NB4 (cell line): Measurements from ENCODE around the gene KRTAP10-2.
"Not testable (repeated sequence)": the region's sequence is repeated elsewhere in the genome, so short reads cannot be mapped to it uniquely, and the experiment has no call there.

ENCODE experiments used
- DNase-seq: peaks from one replicate; pipeline ENCODE4 v3.0.0; 2010; ENCODE audit warnings: low read depth
- H3K4me3 ChIP-seq: one replicate; pipeline ENCODE4 v1.5.1; 2011; ENCODE audit warnings: mild to moderate bottlenecking, low read depth, low read length, moderate library complexity
- MYC ChIP-seq: IDR thresholded peaks from 2 replicates; pipeline ENCODE4 v1.6.1; 2011; ENCODE audit warnings: low read depth, low read length
- POLR2A ChIP-seq: IDR thresholded peaks from 2 replicates; pipeline ENCODE4 v1.6.1; 2011; ENCODE audit warnings: mild to moderate bottlenecking; ENCODE audit not compliant: insufficient read length; ENCODE audit errors: extremely low read depth
- TF ChIP-seq, protein P1 (sequence below): IDR thresholded peaks from one replicate; pipeline ENCODE4 v1.5.1; 2012; ENCODE audit warnings: low read depth, low read length
- TF ChIP-seq, protein P2 (sequence below): IDR thresholded peaks from 2 replicates; pipeline ENCODE4 v1.6.1; 2011; ENCODE audit warnings: low read depth, low read length

The KRTAP10-2 gene

DNA sequence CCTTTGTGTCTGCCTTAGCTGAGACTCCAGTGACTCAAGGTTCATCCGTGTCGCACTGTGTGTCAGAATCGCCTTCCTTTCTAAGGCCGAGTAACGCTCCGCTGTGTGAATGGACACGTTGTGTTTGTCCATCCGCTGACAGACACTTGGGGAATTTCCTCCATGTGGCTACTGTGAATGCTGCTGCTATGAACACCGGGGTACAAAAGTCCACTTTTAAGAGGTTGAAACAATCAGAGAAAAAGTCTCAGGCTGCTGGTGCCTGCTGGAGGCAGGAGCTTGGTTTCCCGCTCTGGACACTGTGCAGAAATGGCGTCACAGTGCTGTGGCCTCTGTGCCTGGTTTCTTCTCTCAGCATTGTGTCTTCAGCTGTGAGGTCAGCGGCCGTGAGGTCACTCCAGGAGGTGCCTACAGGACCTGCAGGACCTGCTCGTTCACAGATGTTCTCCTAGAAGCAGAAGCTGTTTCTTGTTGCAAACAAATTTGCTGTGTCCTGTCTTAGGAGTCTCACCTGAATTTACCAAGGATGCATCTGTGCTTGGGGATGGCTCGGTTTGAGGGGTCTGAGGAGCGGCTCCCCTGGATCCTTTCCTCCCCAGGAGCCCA lies 45.5 kb downstream of the KRTAP10-2 start:
- H3K4me3 ChIP-seq = no peak overlapping the region
- TF ChIP-seq MYC (no peak), POLR2A (no peak)
- TF ChIP-seq, protein P1, sequence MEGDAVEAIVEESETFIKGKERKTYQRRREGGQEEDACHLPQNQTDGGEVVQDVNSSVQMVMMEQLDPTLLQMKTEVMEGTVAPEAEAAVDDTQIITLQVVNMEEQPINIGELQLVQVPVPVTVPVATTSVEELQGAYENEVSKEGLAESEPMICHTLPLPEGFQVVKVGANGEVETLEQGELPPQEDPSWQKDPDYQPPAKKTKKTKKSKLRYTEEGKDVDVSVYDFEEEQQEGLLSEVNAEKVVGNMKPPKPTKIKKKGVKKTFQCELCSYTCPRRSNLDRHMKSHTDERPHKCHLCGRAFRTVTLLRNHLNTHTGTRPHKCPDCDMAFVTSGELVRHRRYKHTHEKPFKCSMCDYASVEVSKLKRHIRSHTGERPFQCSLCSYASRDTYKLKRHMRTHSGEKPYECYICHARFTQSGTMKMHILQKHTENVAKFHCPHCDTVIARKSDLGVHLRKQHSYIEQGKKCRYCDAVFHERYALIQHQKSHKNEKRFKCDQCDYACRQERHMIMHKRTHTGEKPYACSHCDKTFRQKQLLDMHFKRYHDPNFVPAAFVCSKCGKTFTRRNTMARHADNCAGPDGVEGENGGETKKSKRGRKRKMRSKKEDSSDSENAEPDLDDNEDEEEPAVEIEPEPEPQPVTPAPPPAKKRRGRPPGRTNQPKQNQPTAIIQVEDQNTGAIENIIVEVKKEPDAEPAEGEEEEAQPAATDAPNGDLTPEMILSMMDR = no peak
- TF ChIP-seq, protein P2, sequence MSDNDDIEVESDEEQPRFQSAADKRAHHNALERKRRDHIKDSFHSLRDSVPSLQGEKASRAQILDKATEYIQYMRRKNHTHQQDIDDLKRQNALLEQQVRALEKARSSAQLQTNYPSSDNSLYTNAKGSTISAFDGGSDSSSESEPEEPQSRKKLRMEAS = no peak
- no peak for DNase-seq

DNA sequence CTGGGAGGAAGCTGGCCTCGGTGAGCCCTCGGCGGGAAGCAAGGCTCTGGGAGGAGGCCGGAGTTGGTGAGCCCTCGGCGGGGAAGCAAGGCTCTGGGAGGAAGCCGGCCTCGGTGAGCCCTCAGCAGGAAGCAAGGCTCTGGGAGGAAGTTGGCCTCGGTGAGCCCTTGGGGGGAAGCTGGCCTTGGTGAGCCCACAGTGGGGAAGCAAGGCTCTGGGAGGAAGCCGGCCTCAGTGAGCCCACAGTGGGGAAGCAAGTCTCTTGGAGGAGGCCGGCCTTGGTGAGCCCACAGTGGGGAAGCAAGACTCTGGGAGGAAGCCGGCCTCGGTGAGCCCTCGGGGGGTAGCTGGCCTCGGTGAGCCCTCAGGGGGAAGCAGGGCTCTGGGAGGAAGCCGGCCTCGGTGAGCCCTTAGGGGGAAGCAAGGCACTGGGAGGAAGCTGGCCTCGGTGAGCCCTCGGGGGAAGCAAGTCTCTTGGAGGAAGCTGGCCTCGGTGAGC lies 47.4 kb downstream of the KRTAP10-2 start:
- TF ChIP-seq, protein P1 = no peak
- H3K4me3 ChIP-seq = no peak overlapping the region
- DNase-seq = peak; percentile 53

DNA sequence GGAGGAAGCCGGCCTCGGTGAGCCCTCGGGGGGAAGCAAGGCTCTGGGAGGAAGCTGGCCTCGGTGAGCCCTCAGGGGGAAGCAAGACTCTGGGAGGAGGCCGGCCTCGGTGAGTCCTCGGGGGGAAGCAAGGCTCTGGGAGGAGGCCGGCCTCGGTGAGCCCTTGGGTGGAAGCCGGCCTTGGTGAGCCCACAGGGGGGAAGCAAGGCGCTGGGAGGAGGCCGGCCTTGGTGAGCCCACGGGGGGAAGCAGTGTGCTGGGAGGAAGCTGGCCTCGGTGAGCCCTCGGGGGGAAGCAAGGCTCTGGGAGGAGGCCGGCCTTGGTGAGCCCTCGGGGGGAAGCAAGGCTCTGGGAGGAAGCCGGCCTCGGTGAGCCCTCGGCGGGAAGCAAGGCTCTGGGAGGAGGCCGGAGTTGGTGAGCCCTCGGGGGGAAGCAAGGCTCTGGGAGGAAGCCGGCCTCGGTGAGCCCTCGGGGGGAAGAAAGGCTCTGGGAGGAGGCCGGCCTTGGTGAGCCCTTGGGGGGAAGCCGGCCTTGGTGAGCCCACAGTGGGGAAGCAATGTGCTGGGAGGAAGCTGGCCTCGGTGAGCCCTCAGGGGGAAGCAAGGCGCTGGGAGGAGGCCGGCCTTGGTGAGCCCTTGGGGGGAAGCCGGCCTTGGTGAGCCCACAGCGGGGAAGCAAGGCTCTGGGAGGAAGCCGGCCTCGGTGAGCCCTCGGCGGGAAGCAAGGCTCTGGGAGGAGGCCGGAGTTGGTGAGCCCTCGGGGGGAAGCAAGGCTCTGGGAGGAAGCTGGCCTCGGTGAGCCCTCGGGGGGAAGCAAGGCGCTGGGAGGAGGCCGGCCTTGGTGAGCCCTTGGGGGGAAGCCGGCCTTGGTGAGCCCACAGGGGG lies 48.1 kb downstream of the KRTAP10-2 start:
- not testable (repeated sequence) for H3K4me3 ChIP-seq
- DNase-seq = peak; percentile 27

DNA sequence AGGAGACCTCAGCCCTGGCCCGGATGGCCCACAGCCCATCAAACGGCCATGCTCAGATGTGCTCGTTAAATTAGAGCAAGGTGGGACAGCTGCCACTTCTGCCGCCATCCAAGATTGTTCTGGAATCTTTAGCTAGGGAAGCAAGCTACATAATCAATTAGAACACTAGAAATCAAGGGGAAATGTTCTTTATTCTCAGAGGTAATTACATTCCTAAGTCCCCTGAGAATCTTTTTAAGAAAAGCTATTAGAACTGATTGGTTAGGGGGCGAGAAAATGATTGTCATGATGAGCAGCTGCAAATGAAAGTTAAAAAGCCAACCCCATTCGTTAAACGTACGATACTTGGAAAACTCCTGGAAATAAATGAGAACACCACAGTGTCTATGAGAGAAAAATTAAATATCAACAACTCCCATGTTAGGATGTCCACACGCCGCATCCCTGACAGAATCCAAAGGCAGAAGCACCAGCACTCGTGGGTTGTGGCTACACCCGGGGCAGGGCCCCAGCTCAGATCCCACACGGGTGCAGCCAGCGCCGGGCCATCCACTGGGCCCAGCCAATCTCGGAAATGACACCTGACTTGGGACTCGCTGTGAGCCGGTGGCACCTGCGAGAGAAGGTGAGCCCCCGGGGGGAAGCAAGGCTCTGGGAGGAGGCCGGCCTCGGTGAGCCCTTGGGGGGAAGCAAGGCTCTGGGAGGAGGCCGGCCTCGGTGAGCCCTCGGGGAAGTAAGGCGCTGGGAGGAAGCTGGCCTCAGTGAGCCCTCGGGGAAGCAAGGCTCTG lies 48.9 kb downstream of the KRTAP10-2 start:
- H3K4me3 ChIP-seq = no peak overlapping the region
- no peak for DNase-seq
- TF ChIP-seq, protein P2 = no peak
- TF ChIP-seq MYC (no peak), POLR2A (no peak)
- TF ChIP-seq, protein P1 = no peak
